ENCODE data around the gene C17orf113.

DNA sequence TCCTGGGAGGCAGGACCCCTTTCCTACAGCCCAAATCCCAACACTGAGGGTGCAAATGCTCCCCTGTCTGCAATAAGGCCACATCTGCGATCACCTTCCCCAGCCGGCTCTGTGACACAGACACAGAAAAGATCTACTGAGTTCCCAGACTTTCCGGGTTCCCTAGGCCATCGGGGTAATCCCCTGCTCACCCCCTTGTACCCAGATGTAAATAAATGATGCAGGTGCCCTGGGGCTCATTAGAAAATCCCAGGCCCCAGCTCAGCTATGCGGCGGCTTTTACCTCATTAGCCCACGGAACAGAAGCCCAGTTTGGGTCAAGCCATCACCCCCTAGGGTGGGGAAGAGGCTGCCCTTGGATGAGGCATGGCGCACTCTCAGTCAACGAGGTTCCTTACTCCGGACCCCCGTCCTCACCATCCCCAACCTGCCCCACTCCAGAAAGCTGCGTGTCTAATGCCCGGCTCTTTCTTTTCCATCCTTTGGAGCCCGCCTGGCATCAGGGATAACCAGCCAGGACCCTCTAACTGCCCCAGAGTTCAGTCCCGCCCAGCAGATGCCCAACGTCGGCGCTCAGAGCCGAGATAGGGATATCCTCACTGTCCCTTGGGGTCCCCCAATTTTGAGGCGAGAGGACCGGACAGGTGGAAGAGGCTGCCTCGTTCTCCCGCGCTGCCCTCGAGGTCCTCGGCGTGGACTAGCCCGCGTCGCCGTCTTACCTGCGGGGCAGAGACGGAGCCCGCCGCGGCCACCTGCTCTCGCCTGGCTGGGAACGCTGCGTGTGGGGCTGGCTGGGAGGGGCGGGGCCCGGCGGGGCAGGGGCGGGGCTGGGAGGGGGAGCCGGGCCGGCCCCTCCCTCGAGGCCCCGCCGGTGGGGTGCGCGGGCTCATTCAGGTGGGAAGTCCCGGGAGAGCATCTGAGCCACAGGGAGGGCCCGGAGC lies 47.6 kb upstream of the C17orf113 start, which contains the start of gene ZNF385C:
- TF ChIP-seq EZH2 (IDR thresholded peaks at IDR 0.05; ENCODE audit: borderline replicate concordance, low read length), result no peak
- TF ChIP-seq, protein P1, sequence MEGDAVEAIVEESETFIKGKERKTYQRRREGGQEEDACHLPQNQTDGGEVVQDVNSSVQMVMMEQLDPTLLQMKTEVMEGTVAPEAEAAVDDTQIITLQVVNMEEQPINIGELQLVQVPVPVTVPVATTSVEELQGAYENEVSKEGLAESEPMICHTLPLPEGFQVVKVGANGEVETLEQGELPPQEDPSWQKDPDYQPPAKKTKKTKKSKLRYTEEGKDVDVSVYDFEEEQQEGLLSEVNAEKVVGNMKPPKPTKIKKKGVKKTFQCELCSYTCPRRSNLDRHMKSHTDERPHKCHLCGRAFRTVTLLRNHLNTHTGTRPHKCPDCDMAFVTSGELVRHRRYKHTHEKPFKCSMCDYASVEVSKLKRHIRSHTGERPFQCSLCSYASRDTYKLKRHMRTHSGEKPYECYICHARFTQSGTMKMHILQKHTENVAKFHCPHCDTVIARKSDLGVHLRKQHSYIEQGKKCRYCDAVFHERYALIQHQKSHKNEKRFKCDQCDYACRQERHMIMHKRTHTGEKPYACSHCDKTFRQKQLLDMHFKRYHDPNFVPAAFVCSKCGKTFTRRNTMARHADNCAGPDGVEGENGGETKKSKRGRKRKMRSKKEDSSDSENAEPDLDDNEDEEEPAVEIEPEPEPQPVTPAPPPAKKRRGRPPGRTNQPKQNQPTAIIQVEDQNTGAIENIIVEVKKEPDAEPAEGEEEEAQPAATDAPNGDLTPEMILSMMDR (conservative IDR thresholded peaks at IDR 0.05 in 1 of 2, IDR thresholded peaks at IDR 0.05 in 1 of 2; ENCODE audit: extremely low read depth in 1 of 2, insufficient read depth in 1 of 2, low read depth in 1 of 2, low read length in 2 of 2), result no peak
